NCI-H2196 treated with DMSO at 0.1 percent for 48 hours (cell line): ENCODE measurements around the gene PLAAT4.
"Not testable (repeated sequence)": the region's sequence is repeated elsewhere in the genome, so short reads cannot be mapped to it uniquely, and the experiment has no call there.

Source experiments
- DNase-seq: peaks from one replicate; lab custom pipeline; 2025; ENCODE audit not compliant: unreplicated experiment; lab: John Stamatoyannopoulos, UW

Gene PLAAT4

GRCh38 chr11:63510360-63511047, 26.1 kb upstream of the PLAAT4 start:
- peak; percentile 15 for DNase-seq

DNA sequence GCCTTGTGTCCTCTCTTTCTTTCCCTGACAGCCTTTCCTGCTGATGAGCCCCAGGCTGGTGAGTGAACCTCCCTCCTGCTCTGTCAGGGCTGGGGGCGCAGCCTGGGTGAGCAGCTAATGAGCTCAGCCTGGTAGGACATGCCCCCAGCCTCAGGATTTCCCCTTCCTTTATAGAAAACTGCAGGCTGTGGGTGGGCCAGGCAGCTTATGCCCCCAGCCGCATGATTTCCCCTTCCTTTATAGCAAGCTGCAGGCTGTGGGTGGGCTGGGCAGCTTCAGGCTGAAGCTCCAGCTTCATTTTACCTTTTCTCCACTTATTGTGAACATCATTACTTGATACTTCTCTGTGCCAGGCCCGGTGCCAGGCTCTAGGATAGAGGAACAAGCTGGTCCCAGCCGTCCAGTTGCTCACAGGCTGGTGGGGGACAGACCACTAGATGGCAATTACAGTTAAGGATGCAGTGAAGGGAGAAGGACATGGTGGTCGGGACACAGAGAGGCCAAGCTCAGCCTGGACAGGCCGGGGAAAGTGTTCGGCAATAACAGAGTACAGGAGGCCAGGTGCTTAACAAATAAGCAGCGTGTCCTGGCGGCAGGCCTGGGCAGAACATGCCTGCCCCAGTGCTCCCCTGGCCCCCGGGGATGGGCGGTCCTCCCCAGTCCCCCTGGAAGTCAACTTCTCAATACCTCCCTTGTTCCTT, 25.4 kb upstream of the PLAAT4 start:
- no peak for DNase-seq

DNA sequence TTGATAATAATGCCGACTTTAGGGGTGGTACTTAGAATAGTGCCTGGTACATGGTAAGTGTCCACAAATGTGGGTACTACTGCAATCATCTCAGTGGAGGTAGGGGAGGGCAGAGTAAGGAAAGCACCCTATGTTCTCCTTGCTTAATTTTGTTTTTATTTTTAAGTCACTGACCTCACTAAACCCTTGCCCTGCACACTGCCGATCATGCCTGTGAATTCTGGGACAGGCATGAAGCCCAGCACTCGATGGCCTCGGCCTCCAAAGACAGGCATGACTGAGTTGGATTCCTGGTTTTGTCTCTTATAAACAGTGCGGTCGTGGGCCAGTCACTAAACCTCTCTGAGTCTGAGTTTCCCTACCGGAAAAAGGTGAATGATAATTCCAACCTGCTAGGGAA, 23.8 kb upstream of the PLAAT4 start:
- DNase-seq: no peak

DNA sequence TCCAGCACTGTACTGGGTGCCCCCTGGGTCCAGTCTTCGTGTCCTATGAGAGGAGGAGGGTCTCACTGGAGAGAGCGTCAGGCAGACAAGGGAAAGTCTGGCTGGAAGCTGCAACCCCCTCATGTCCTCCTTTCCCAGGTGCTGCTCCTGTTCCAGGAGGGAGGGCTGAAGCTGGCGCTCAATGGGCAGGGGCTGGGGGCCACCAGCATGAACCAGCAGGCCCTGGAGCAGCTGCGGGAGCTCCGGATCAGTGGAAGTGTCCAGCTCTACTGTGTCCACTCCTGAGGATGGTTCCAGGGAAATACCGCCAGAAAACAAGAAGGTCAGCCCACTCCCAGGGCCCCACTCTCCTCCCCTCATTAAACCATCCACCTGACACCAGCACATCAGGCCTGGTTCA, 20.5 kb upstream of the PLAAT4 start:
- DNase-seq: no peak

DNA sequence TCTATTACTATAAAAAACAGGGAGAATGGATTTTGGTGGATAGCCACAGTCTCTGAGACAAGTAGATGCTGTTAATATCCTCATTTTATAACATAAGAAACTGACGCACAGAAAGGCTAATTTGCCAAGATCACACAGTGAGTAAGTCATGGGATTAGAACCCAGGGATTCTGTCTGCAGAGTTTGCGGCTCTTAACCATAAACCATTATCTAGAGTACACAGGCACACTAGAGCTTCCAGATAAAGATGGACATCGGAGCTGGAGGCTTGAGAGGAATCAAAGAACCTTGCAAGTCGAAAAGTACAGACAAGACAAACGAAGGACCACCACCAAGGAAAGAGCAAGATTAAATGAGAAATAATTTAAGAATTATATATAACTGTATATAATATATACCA, 19.5 kb upstream of the PLAAT4 start:
- DNase-seq: no peak

DNA sequence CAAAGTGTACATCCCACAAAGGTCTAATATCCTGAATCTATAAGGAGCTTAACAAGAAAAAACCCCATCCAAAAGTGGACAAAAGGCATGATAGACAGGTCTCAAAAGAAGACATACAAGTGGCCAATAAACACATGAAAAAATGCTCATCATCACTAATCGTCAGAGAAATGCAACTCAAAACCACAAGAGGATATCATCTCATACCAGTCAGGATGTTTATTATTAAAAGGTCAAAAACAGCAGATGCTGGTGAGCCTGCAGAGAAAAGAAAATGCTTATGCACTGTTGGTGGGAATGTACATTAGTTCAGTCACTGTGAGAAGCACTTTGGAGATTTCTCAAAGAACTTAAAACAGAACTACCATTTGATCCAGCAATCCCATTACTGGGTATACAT, 18.1 kb upstream of the PLAAT4 start:
- DNase-seq: no peak

DNA sequence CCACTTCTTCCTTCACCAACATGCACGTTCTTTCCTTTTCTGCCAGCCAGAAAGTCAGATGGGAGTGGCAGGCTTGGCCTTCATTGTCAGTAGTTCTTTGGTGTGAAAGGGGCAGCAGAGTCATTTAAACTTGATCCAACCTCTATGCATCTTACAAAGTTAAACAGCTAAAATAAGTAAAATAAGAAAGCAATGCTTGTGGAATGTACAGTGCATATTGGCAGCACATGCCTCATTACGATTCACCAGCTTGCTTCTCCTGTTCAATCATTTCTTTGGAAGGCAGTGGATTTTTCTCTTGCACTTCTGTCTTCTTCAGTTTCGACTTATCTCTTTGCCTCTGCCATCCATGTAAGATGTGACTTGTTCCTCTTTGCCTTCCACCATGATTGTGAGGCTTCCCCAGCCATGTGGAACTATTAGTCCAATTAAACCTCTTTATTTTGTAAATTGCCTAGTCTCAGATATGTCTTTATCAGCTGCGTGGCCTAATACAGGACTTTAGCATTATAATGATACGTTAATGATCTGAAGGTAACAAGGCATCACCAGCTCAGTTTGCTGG, 15.9 kb upstream of the PLAAT4 start:
- DNase-seq: no peak

- no peak for DNase-seq
Measured at GRCh38 chr11:63521896-63522295, 14.7 kb upstream of the PLAAT4 start.

DNA sequence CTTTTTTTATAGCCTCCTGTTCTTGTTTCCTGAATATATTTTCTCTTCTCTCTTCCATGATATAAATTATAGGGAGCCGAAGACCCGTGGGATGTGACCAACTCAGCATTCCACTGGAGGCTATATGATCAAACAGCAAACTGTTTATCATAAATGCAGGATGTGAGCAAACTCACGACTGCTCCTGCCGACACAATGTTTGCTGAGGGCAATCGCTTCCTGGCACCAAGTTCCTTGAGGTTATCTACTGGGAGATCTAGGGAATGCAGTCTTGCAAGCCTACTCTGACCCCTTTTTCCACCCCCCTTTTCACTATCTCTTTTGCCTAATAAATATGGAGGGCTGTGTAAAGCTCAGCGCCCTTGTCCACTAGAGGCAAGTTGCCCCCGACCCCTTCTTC, 13.5 kb upstream of the PLAAT4 start:
- no peak for DNase-seq

DNA sequence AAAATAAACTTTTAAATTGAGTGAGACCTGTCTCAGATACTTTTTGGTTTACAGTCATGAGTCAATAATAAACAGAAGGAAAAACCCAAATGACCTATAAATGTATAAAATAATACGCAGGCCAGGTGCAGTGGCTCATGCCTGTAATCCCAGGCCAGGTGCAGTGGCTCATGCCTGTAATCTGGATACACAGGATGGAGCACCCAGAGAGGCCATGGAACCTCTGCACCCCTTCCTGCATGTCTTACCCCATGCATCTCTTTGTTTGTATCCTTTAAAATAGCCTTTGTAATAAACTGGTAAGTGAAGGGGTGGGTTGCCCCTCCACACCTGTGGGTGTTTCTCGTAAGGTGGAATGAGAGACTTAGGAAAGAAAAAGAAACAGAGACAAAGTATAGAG, 8.9 kb upstream of the PLAAT4 start:
- no peak for DNase-seq

GRCh38 chr11:63528156-63528555, 8.5 kb upstream of the PLAAT4 start:
- DNase-seq: not testable (repeated sequence)

DNA sequence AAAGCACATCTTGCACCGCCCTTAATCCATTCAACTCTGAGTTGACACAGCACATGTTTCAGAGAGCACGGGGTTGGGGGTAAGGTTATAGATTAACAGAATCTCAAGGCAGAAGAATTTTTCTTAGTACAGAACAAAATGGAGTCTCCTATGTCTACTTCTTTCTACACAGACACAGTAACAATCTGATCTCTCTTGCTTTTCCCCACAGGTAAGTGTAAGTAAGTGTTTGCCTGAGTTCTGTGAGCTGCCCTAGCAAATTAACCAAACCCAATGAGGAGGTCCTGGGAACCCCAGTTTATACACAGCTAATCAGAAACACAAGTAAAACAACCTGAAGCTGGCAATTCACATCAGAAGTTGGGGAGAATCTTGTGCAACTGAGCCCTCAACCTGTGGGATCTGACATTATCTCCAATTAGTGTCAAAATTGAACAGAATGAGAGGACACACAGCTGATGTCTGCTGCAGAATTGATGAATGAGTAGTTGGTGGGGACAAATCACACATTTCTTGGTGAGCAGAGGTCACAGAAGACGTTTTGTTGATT, 7.8 kb upstream of the PLAAT4 start:
- DNase-seq: not testable (repeated sequence)

DNA sequence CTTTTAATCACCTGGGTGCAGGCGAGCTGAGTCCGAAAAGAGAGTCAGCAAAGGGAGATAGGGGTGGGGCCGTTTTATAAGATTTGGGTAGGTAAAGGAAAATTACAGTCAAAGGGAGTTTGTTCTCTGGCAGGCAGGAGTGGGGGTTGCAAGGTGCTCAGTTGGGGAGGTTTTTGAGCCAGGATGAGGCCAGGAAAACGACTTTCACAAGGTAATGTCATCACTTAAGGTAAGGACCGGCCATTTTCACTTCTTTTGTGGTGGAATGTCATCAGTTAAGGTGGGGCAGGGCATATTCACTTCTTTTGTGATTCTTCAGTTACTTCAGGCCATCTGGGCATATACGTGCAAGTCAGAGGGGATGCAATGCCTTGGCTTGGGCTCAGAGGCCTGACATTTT, 7.2 kb upstream of the PLAAT4 start:
- not testable (repeated sequence) for DNase-seq

DNA sequence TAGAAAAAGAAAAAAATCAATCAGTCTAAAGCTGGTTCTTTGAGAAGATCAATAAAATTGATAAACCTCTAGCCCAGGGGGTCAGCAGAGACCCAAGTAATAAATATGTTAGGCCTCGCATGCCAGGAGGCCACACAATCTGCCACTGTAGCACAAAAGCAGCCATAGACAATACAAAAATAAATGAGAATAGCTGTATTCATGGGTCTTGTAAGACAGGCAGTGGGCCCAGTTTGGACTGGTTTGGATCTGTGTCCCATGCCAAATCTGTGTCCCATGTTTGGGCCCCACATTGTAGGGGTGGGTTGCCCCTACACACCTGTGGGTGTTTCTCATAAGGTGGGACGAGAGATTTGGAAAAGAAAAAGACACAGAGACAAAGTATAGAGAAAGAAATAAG, 6.6 kb upstream of the PLAAT4 start:
- DNase-seq: no peak

DNA sequence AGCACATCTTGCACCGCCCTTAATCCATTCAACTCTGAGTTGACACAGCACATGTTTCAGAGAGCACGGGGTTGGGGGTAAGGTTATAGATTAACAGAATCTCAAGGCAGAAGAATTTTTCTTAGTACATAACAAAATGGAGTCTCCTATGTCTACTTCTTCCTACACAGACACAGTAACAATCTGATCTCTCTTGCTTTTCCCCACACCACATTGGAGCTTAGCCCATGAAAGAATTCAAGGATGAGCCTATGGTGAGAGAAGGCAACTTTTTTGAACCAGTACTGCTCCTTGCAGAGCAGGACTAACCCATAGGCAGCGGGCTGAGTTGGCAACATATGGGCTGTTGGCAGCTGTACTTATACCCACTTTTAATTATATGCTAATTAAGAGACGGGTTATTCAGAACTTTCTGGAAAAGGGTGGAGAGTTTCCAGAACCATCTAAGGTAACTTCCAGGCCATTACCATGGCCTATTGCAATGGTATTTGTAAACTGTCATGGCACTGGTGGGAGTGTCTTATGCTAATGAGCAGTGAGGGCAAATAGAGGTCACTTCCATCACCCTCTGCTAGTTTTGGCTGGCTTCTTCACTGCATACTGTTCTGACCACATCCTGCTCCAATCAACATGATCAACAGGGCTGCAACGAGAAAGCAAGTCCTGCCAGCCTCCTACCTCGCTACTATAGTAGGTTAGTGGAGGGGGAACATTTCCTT, 5.4 kb upstream of the PLAAT4 start:
- DNase-seq: not testable (repeated sequence)

DNA sequence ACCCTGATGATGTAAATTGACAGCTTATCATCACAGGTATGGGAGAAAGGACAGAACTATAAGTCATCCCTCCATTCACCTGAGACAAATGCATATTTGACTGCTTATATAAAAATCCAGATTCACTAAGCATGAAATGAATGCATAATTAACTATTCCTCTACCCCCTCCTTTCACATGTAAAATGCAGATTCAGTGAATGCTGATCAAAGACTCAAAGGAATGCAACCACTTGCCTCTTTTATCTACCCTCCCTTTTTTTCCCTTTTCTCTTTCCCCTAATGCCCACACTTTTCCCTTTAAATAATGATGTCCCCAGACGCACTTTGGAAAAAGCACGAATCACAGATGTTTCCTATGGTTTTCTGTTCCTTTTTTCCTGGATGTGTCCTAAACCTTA, 4.5 kb upstream of the PLAAT4 start:
- no peak for DNase-seq

- no peak for DNase-seq
Measured at GRCh38 chr11:63532799-63533475, 3.7 kb upstream of the PLAAT4 start.

GRCh38 chr11:63534076-63534475, 2.5 kb upstream of the PLAAT4 start:
- DNase-seq: no peak

DNA sequence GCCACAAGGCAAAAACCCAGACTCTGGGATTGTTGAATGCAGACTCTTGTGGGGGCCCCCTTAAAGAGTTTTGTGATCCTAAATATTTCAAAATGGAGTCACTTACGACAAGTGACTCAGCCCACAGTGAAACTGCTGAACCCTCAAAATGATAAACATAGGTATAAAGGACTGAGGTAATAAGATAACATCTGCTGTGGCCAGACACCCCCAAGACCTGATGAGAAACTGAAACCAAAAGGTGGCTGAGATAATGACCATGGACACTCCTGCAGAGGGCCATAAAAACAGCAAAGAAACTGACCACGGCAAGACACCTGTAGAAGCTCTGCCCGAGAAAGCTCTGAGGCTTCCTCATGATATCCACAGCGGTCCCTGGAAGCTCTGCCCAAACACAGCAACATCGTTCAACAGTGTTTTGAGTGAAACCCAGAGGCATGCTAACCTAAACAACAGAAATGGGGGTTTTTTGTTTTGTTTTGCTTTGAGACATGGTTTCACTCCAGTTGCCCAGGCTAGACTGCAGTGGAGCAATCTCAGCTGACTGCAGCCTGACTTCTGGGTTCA, 1.6 kb upstream of the PLAAT4 start:
- no peak for DNase-seq

DNA sequence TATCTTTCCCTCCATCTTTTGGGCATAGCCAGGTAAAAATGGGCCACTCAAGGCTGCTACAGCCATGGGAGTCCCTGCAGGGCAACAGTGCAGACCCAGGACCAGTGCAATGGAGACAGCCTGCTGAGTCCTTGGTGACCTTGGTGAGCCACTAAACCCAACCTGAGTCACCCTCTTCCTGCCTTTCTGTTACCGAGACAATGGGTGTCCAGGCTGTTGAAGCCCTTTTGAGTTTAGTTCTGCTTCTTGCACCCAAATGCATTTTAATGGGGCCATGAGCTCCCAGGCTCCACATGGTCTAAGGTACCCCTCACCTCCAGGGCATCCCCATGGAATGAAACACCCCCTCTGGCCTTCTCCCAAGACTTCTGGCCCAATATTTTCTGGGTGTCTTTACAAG, 874 bp upstream of the PLAAT4 start:
- no peak for DNase-seq
